Loucy (cell line): ENCODE data around the gene ODC1.

Source experiments
- H2AFZ ChIP-seq: fragments of 200-600 bp; sonication (generic); 2 replicates; pipeline ENCODE4 v1.6.0; 2016; ENCODE audit warnings: antibody characterized with exemption, mild to moderate bottlenecking, low read length, moderate library complexity
- H3F3A ChIP-seq: fragments of 200-600 bp; 2 replicates; pipeline ENCODE4 v1.6.0; 2016; ENCODE audit warnings: antibody characterized with exemption, low read depth, mild to moderate bottlenecking
- H3K27me3 ChIP-seq: fragments of 200-600 bp; sonication (generic); 2 replicates; pipeline ENCODE4 v1.6.1; 2014; ENCODE audit warnings: low read length, mild to moderate bottlenecking; ENCODE audit not compliant: insufficient read depth, poor library complexity, severe bottlenecking
- H3K36me3 ChIP-seq: fragments of 200-600 bp; sonication (generic); 2 replicates; pipeline ENCODE4 v1.6.1; 2016; ENCODE audit warnings: low read length; ENCODE audit not compliant: insufficient read depth
- H3K4me1 ChIP-seq: fragments of 200-600 bp; sonication (generic); 2 replicates; pipeline ENCODE4 v1.5.1; 2014; ENCODE audit warnings: low read length, mild to moderate bottlenecking; ENCODE audit not compliant: insufficient read depth, poor library complexity, severe bottlenecking
- H3K4me2 ChIP-seq: fragments of 200-600 bp; sonication (generic); 2 replicates; pipeline ENCODE4 v1.6.0; 2014; ENCODE audit warnings: antibody characterized with exemption, low read length, low read depth, mild to moderate bottlenecking; ENCODE audit not compliant: poor library complexity, severe bottlenecking
- H3K4me3 ChIP-seq: fragments of 200-600 bp; sonication (generic); 2 replicates; pipeline ENCODE4 v1.5.1; 2014; ENCODE audit warnings: low read length, mild to moderate bottlenecking, mixed read lengths; ENCODE audit not compliant: poor library complexity, severe bottlenecking
- H3K79me2 ChIP-seq: fragments of 200-600 bp; sonication (generic); 2 replicates; pipeline ENCODE4 v1.6.1; 2014; ENCODE audit warnings: low read length; ENCODE audit not compliant: insufficient read depth
- H3K9ac ChIP-seq: fragments of 200-600 bp; sonication (generic); 2 replicates; pipeline ENCODE4 v1.6.0; 2014; ENCODE audit warnings: mild to moderate bottlenecking, low read depth, low read length, moderate library complexity; ENCODE audit not compliant: poor library complexity, severe bottlenecking
- H3K9me2 ChIP-seq: fragments of 200-600 bp; sonication (generic); replicated peaks from 2 replicates; pipeline ENCODE4 v1.6.1; 2016; ENCODE audit warnings: low read depth, low read length, mixed read lengths
- H3K9me3 ChIP-seq: fragments of 200-600 bp; sonication (generic); 2 replicates; pipeline ENCODE4 v1.6.1; 2014; ENCODE audit warnings: mild to moderate bottlenecking, antibody characterized with exemption, low read length, low read depth; ENCODE audit not compliant: insufficient read depth
- H4K20me1 ChIP-seq: fragments of 200-600 bp; sonication (generic); 2 replicates; pipeline ENCODE4 v1.6.0; 2014; ENCODE audit warnings: antibody characterized with exemption, low read length, mild to moderate bottlenecking; ENCODE audit not compliant: insufficient read depth, poor library complexity, severe bottlenecking
- CTCF ChIP-seq: fragments of 200-600 bp; sonication (generic); conservative IDR thresholded peaks from 2 replicates; pipeline ENCODE4 v1.5.1; 2014; ENCODE audit warnings: mild to moderate bottlenecking, antibody characterized with exemption, low read length
- EZH2phosphoT487 ChIP-seq: fragments of 200-600 bp; IDR thresholded peaks from 2 replicates; pipeline ENCODE4 v1.6.1; 2018; ENCODE audit warnings: antibody characterized with exemption, mild to moderate bottlenecking, moderate library complexity, borderline replicate concordance

ODC1 gene

GRCh38 chr2:10465910-10466309 is 17.8 kb upstream of the ODC1 start:
- H3K36me3 ChIP-seq = no peaks in the 10 kb centered on the region
- H3K27me3 ChIP-seq = no peaks in the 10 kb centered on the region
- no peak for TF ChIP-seq CTCF
- no peak for TF ChIP-seq EZH2phosphoT487
- H3K79me2 ChIP-seq = no peaks in the 10 kb centered on the region
- H3K4me1 ChIP-seq = no peaks in the 10 kb centered on the region
- H3K9ac ChIP-seq = no peak overlapping the region
- H3K4me3 ChIP-seq = no peak overlapping the region
- no peaks in the 10 kb centered on the region for H3K9me3 ChIP-seq
- no peak overlapping the region for H2AFZ ChIP-seq
- no peaks in the 10 kb centered on the region for H4K20me1 ChIP-seq
- no peaks in the 10 kb centered on the region for H3K9me2 ChIP-seq
- H3F3A ChIP-seq = no peaks in the 10 kb centered on the region
- no peak overlapping the region for H3K4me2 ChIP-seq

- Histone ChIP-seq H3K4me1 (no peaks in the 10 kb centered on the region), H3K79me2 (no peaks in the 10 kb centered on the region), H2AFZ (no peak overlapping the region), H3K27me3 (no peaks in the 10 kb centered on the region), H3K9ac (no peak overlapping the region), H3K9me3 (no peaks in the 10 kb centered on the region), H3K4me3 (no peak overlapping the region), H3K36me3 (no peaks in the 10 kb centered on the region), H3K4me2 (no peak overlapping the region), H3K9me2 (no peaks in the 10 kb centered on the region), H3F3A (no peaks in the 10 kb centered on the region), H4K20me1 (no peaks in the 10 kb centered on the region)
- TF ChIP-seq CTCF (no peak), EZH2phosphoT487 (no peak)
These were observed 14.3 kb upstream of the ODC1 start for GRCh38 chr2:10462178-10463083.

- H3K4me3 ChIP-seq = no peak overlapping the region
- no peak overlapping the region for H2AFZ ChIP-seq
- no peaks in the 10 kb centered on the region for H4K20me1 ChIP-seq
- H3K79me2 ChIP-seq = no peaks in the 10 kb centered on the region
- H3K9me3 ChIP-seq = no peaks in the 10 kb centered on the region
- H3K27me3 ChIP-seq = no peaks in the 10 kb centered on the region
- H3F3A ChIP-seq = no peaks in the 10 kb centered on the region
- no peak overlapping the region for H3K9ac ChIP-seq
- H3K9me2 ChIP-seq = no peaks in the 10 kb centered on the region
- H3K4me2 ChIP-seq = no peak overlapping the region
- no peaks in the 10 kb centered on the region for H3K4me1 ChIP-seq
- no peaks in the 10 kb centered on the region for H3K36me3 ChIP-seq
- TF ChIP-seq CTCF (no peak), EZH2phosphoT487 (no peak)
These were observed 12.3 kb upstream of the ODC1 start for GRCh38 chr2:10460366-10460796.
